SU-DHL-6 (cell line): ENCODE results near the gene TEAD3.

Source experiments
- H2AFZ ChIP-seq: fragments of 200-600 bp; sonication (generic); 2 replicates; pipeline ENCODE4 v1.6.1; 2014; ENCODE audit warnings: low read depth, mild to moderate bottlenecking, moderate library complexity, mixed read lengths, antibody characterized with exemption, low read length; ENCODE audit not compliant: severe bottlenecking
- H3F3A ChIP-seq: fragments of 200-600 bp; shearing (Covaris generic); 2 replicates; pipeline ENCODE4 v1.6.0; 2016; ENCODE audit warnings: antibody characterized with exemption, mild to moderate bottlenecking; ENCODE audit not compliant: insufficient read depth
- H3K27ac ChIP-seq: fragments of 200-600 bp; sonication (generic); 2 replicates; pipeline ENCODE4 v1.5.1; 2016; ENCODE audit warnings: low read depth, mild to moderate bottlenecking, low read length, moderate library complexity, mixed read lengths
- H3K27me3 ChIP-seq: fragments of 200-600 bp; sonication (generic), shearing (Covaris generic); 2 replicates; pipeline ENCODE4 v1.6.0; 2014; ENCODE audit warnings: mild to moderate bottlenecking, low read length
- H3K36me3 ChIP-seq: fragments of 200-600 bp; sonication (generic); 2 replicates; pipeline ENCODE4 v1.6.1; 2014; ENCODE audit warnings: mild to moderate bottlenecking, low read length, mixed read lengths
- H3K4me2 ChIP-seq: fragments of 300-600, 200-600 bp; shearing (Covaris generic), sonication (generic); 2 replicates; pipeline ENCODE4 v1.6.0; 2014; ENCODE audit warnings: low read length, low read depth, mild to moderate bottlenecking; ENCODE audit not compliant: poor library complexity, severe bottlenecking
- H3K4me3 ChIP-seq: fragments of 200-600 bp; sonication (generic); 2 replicates; pipeline ENCODE4 v1.5.1; 2014; ENCODE audit warnings: antibody characterized with exemption, low read length, mild to moderate bottlenecking, mixed read lengths; ENCODE audit not compliant: insufficient read depth, poor library complexity, severe bottlenecking
- H3K79me2 ChIP-seq: fragments of 200-600 bp; sonication (generic); 2 replicates; pipeline ENCODE4 v1.6.1; 2014; ENCODE audit warnings: mild to moderate bottlenecking, low read length, moderate library complexity; ENCODE audit not compliant: insufficient read depth
- H3K9ac ChIP-seq: fragments of 200-600 bp; sonication (generic); 2 replicates; pipeline ENCODE4 v1.7.0; 2014; ENCODE audit warnings: mild to moderate bottlenecking, low read length
- H3K9me2 ChIP-seq: fragments of 200-600 bp; sonication (generic); replicated peaks from 2 replicates; pipeline ENCODE4 v1.6.1; 2014; ENCODE audit warnings: low read length; ENCODE audit not compliant: insufficient read depth
- H3K9me3 ChIP-seq: fragments of 200-600 bp; sonication (generic); 2 replicates; pipeline ENCODE4 v1.6.1; 2014; ENCODE audit warnings: low read length, mixed read lengths; ENCODE audit not compliant: insufficient read depth
- H4K20me1 ChIP-seq: fragments of 200-600 bp; sonication (generic); 2 replicates; pipeline ENCODE4 v1.6.1; 2014; ENCODE audit warnings: low read depth, mild to moderate bottlenecking, antibody characterized with exemption, low read length, moderate library complexity, mixed read lengths
- EZH2phosphoT487 ChIP-seq: fragments of 200-600 bp; sonication (generic), shearing (Covaris generic); conservative IDR thresholded peaks from 2 replicates; pipeline ENCODE4 v1.6.1; 2018; ENCODE audit warnings: mild to moderate bottlenecking, antibody characterized with exemption, low read length, moderate library complexity, mixed read lengths
- TF ChIP-seq, protein P1 (sequence below): fragments of 200-600 bp; sonication (generic); IDR thresholded peaks from one replicate; pipeline ENCODE4 v1.5.1; 2017; ENCODE audit warnings: antibody characterized with exemption, mild to moderate bottlenecking, low read length, moderate library complexity; ENCODE audit not compliant: insufficient read depth, poor library complexity, severe bottlenecking

Gene TEAD3

DNA sequence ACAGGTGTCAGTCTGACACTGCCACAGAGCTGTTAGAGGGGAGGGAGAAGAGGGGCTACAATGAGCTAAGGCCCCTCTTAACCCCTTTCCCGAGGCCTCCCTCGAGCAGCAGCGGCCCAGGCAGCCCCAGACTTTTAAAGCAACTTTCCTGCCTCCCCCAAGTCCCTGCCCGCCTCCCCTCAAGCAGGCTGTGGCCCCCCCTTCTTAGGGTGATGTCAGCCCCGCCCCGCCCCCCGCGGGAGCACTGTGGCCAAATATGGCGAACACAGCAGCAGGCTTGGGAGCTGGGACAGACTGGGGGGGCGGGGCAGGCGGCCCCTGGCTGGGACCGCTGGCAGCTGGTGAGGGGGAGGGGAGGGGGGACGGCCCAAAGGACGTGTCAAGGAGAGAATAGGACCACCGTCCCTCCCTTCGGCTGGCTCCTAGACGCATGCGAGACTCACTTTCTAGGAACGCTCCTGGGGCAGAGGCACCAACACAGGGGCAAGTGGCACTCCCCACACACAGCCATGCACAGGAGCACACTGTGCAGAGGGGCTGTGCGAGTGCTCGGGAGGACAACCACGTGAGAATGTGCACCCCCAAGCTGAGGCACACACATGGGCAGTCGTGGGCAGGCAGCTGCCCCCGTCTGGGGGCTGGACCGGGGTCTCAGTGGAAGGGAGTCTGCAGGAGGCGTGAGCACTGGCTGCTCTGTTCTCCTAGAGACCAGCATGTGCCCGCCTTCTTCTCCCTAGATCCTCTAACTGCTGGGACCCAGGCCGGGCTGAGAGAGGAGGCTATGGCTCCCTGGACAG is 6.7 kb downstream of the TEAD3 start:
- Histone ChIP-seq H3K9me3 (no peaks in the 10 kb centered on the region), H3K9ac (no peak overlapping the region), H3K36me3 (no peaks in the 10 kb centered on the region), H3K27me3 (no peaks in the 10 kb centered on the region), H3K9me2 (no peaks in the 10 kb centered on the region), H3F3A (no peaks in the 10 kb centered on the region), H2AFZ (no peak overlapping the region), H3K4me2 (no peak overlapping the region), H3K79me2 (no peaks in the 10 kb centered on the region), H3K4me3 (no peak overlapping the region), H3K27ac (no peak overlapping the region), H4K20me1 (no peaks in the 10 kb centered on the region)
- TF ChIP-seq, protein P1, sequence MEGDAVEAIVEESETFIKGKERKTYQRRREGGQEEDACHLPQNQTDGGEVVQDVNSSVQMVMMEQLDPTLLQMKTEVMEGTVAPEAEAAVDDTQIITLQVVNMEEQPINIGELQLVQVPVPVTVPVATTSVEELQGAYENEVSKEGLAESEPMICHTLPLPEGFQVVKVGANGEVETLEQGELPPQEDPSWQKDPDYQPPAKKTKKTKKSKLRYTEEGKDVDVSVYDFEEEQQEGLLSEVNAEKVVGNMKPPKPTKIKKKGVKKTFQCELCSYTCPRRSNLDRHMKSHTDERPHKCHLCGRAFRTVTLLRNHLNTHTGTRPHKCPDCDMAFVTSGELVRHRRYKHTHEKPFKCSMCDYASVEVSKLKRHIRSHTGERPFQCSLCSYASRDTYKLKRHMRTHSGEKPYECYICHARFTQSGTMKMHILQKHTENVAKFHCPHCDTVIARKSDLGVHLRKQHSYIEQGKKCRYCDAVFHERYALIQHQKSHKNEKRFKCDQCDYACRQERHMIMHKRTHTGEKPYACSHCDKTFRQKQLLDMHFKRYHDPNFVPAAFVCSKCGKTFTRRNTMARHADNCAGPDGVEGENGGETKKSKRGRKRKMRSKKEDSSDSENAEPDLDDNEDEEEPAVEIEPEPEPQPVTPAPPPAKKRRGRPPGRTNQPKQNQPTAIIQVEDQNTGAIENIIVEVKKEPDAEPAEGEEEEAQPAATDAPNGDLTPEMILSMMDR: no peak
- no peak for TF ChIP-seq EZH2phosphoT487

DNA sequence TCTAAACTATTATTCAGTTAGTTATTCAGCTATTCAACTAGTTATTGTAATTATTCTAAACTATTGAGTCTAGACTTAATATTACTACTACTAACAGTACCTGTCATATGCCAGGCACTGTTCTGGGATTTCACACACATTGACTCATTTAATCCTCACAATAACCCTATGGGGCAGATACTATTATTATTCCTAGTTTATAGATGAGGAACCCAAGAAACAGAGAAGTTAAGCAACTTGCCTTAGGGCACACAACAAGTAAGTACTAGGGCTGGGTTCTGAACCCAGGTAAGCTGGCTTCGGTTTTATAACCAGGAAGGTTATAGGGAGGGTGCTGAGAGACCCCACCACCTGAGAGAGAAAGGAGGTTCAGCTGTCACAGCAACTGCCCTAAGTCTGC is 7.8 kb downstream of the TEAD3 start:
- Histone ChIP-seq H3K9ac (no peak overlapping the region), H3K4me3 (no peak overlapping the region), H3K79me2 (no peaks in the 10 kb centered on the region), H3K9me3 (no peaks in the 10 kb centered on the region), H2AFZ (no peak overlapping the region), H3K27me3 (no peaks in the 10 kb centered on the region), H3K4me2 (no peak overlapping the region), H3F3A (no peaks in the 10 kb centered on the region), H3K9me2 (no peaks in the 10 kb centered on the region), H3K27ac (no peak overlapping the region), H4K20me1 (no peaks in the 10 kb centered on the region), H3K36me3 (no peaks in the 10 kb centered on the region)
- TF ChIP-seq, protein P1: no peak
- TF ChIP-seq EZH2phosphoT487: no peak

DNA sequence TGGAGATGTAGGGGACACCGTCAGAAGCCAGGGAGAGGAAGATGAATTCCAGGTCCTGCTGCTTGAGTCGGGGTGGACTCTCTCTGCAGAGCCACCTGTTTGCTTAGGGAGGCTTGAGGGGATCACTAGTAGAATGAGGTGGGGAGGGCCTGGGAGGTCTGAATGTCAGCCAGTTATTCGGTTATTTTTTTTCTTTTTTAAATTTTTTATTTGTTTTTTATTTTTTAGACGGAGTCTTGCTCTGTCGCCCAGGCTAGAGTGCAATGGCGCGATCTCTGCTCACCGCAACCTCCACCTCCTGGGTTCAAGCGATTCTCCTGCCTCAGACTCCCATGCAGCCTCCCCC is 8.4 kb downstream of the TEAD3 start:
- no peak overlapping the region for H3K27ac ChIP-seq
- H3K27me3 ChIP-seq: no peaks in the 10 kb centered on the region
- no peaks in the 10 kb centered on the region for H3K9me2 ChIP-seq
- H2AFZ ChIP-seq: no peak overlapping the region
- no peaks in the 10 kb centered on the region for H3K9me3 ChIP-seq
- H3K4me2 ChIP-seq: no peak overlapping the region
- no peak for TF ChIP-seq EZH2phosphoT487
- TF ChIP-seq, protein P1: no peak
- H3K4me3 ChIP-seq: no peak overlapping the region
- H3K9ac ChIP-seq: no peak overlapping the region
- no peaks in the 10 kb centered on the region for H3F3A ChIP-seq
- no peaks in the 10 kb centered on the region for H4K20me1 ChIP-seq
- no peaks in the 10 kb centered on the region for H3K36me3 ChIP-seq
- no peaks in the 10 kb centered on the region for H3K79me2 ChIP-seq
